ENCODE measurements around the gene KRTAP2-3. TPM values are rescaled to one million over a fixed set of nuclear protein-coding genes. Genes with fewer than 3 reads are reported as not detected.
"Not testable (repeated sequence)": the region's sequence is repeated elsewhere in the genome, so short reads cannot be mapped to it uniquely, and the experiment has no call there.

KRTAP2-3 gene
- total RNA-seq, 1 donor from 2014 or later: not detected

GRCh38 chr17:41101586-41102259 lies 41.8 kb upstream of the KRTAP2-3 start, which contains the start of gene KRTAP4-16:
TSS of gene KRTAP4-16 (minus strand) at chr17:41102209. CDS start at chr17:41102209, 0 bp downstream.
- intact Hi-C loops (cut with DNase I): no loop called here
- Histone ChIP-seq H3K36me3 (no peaks in the 10 kb centered on the region), H3K4me1 (no peaks in the 10 kb centered on the region), H3K4me3 (no peak within 1 kb of the TSS), H3K9me3 (no peaks in the 10 kb centered on the region), H3K27ac (no peak within 1 kb of the TSS), H3K27me3 (no peaks in the 10 kb centered on the region)
- TF ChIP-seq CTCF (IDR thresholded peaks at IDR 0.05) (no peak), POLR2AphosphoS5 (IDR thresholded peaks at IDR 0.05; ENCODE audit: insufficient read depth in 1 of 2, low read depth in 1 of 2) (no peak), POLR2A (IDR thresholded peaks at IDR 0.05) (no peak)
- no peak for DNase-seq (ENCODE audit: extremely low spot score in 2 of 2)

GRCh38 chr17:41099682-41100480 lies 40.0 kb upstream of the KRTAP2-3 start:
- H3K27ac ChIP-seq; H3K4me3 ChIP-seq; H3K4me1 ChIP-seq; H3K36me3 ChIP-seq; H3K27me3 ChIP-seq; DNase-seq (ENCODE audit: extremely low spot score in 2 of 2); H3K9me3 ChIP-seq; intact Hi-C loops (cut with DNase I): not testable (repeated sequence)

GRCh38 chr17:41098481-41098880 lies 38.6 kb upstream of the KRTAP2-3 start:
- H3K27ac ChIP-seq: no peak overlapping the region
- H3K4me3 ChIP-seq: no peak overlapping the region
- no peaks in the 10 kb centered on the region for H3K9me3 ChIP-seq
- intact Hi-C loops (cut with DNase I): no loop called here
- H3K36me3 ChIP-seq: no peaks in the 10 kb centered on the region
- no peak for DNase-seq (ENCODE audit: extremely low spot score in 2 of 2)
- H3K27me3 ChIP-seq: no peaks in the 10 kb centered on the region
- H3K4me1 ChIP-seq: no peaks in the 10 kb centered on the region
- TF ChIP-seq CTCF (IDR thresholded peaks at IDR 0.05): no peak
- no peak for TF ChIP-seq POLR2AphosphoS5 (IDR thresholded peaks at IDR 0.05; ENCODE audit: insufficient read depth in 1 of 2, low read depth in 1 of 2)
- no peak for TF ChIP-seq POLR2A (IDR thresholded peaks at IDR 0.05)

GRCh38 chr17:41098042-41098441 lies 38.1 kb upstream of the KRTAP2-3 start, which contains the start of gene KRTAP4-8:
TSS of gene KRTAP4-8 (minus strand) at chr17:41098142. CDS start at chr17:41098084, 58 bp downstream.
- intact Hi-C loops (cut with DNase I): no loop called here
- H3K9me3 ChIP-seq: no peaks in the 10 kb centered on the region
- TF ChIP-seq CTCF (IDR thresholded peaks at IDR 0.05) (no peak), POLR2AphosphoS5 (IDR thresholded peaks at IDR 0.05; ENCODE audit: insufficient read depth in 1 of 2, low read depth in 1 of 2) (no peak), POLR2A (IDR thresholded peaks at IDR 0.05) (no peak)
- no peaks in the 10 kb centered on the region for H3K36me3 ChIP-seq
- H3K27me3 ChIP-seq: no peaks in the 10 kb centered on the region
- H3K4me1 ChIP-seq: no peaks in the 10 kb centered on the region
- no peak within 1 kb of the TSS for H3K27ac ChIP-seq
- H3K4me3 ChIP-seq: no peak within 1 kb of the TSS
- DNase-seq (ENCODE audit: extremely low spot score in 2 of 2): no peak

- no peaks in the 10 kb centered on the region for H3K36me3 ChIP-seq
- intact Hi-C loops (cut with DNase I): no loop called here
These were observed 36.1 kb upstream of the KRTAP2-3 start for GRCh38 chr17:41096055-41096454.

GRCh38 chr17:41088760-41089352 lies 28.9 kb upstream of the KRTAP2-3 start:
- DNase-seq (ENCODE audit: extremely low spot score in 2 of 2); H3K27me3 ChIP-seq; H3K36me3 ChIP-seq; H3K4me1 ChIP-seq; H3K4me3 ChIP-seq; H3K9me3 ChIP-seq; H3K27ac ChIP-seq; intact Hi-C loops (cut with DNase I): not testable (repeated sequence)

More at GRCh38 chr17:41096055-41096454, 36.1 kb upstream of the KRTAP2-3 start:
- Histone ChIP-seq H3K4me3 (no peak overlapping the region), H3K27me3 (no peaks in the 10 kb centered on the region), H3K4me1 (no peaks in the 10 kb centered on the region), H3K9me3 (no peaks in the 10 kb centered on the region), H3K27ac (no peak overlapping the region)
- no peak for DNase-seq (ENCODE audit: extremely low spot score in 2 of 2)
- no peak for TF ChIP-seq POLR2AphosphoS5 (IDR thresholded peaks at IDR 0.05; ENCODE audit: insufficient read depth in 1 of 2, low read depth in 1 of 2)
- TF ChIP-seq POLR2A (IDR thresholded peaks at IDR 0.05): no peak
- no peak for TF ChIP-seq CTCF (IDR thresholded peaks at IDR 0.05)

GRCh38 chr17:41084100-41084856 lies 24.4 kb upstream of the KRTAP2-3 start, which contains the start of gene KRTAP4-7:
TSS of gene KRTAP4-7 (plus strand) at chr17:41084150. CDS start at chr17:41084207, 57 bp downstream.
- H3K9me3 ChIP-seq; H3K36me3 ChIP-seq; intact Hi-C loops (cut with DNase I); H3K27me3 ChIP-seq; DNase-seq (ENCODE audit: extremely low spot score in 2 of 2); H3K4me3 ChIP-seq; H3K27ac ChIP-seq; H3K4me1 ChIP-seq: not testable (repeated sequence)
